Lower leg skin (tissue), 4 donors: ENCODE measurements around the gene RBM33. TPM values are rescaled to one million over a fixed set of nuclear protein-coding genes. Genes with fewer than 3 reads are reported as not detected.

ENCODE experiments used
- DNase-seq, 2 donors: peaks; one replicate each; pipeline ENCODE4 v3.0.0-alpha.2; 2019; ENCODE audit warnings: low spot score in 2 of 2
- H3K4me3 ChIP-seq: fragments of 200-600 bp; sonication (generic); 2 replicates; pipeline ENCODE4 v1.5.1; 2017; ENCODE audit warnings: mild to moderate bottlenecking, low read depth; ENCODE audit not compliant: poor library complexity, severe bottlenecking
- POLR2A ChIP-seq, 2 donors: fragments of 450-650 bp; IDR thresholded peaks; one replicate each; pipeline ENCODE4 v1.6.1; 2016 to 2017; ENCODE audit warnings: antibody characterized with exemption in 2 of 2, mild to moderate bottlenecking in 1 of 2, moderate library complexity in 1 of 2
- WGBS, 2 donors: methylation state at CpG; one replicate each; pipeline ENCODE4 v1.1.5; 2018; 5-methylcytosine and 5-hydroxymethylcytosine counted together
- intact Hi-C: fragments of 100-400 bp; cut with DNase I; formaldehyde crosslinking; loops from one replicate; pipeline ENCODE4 v1.15.0; 2023; ENCODE audit warnings: low total_unique reads
- total RNA-seq, 4 donors: library from RNA; depleted of rRNA; stranded (reverse); fragments of >200 nt; gene quantifications; one replicate each; pipeline ENCODE4 v1.1.0, GENCODE V29; 2016
- TF ChIP-seq, protein P1 (sequence below), 3 donors: fragments of 450-650 bp; IDR thresholded peaks; one replicate each; pipeline ENCODE4 v1.5.1; 2016; ENCODE audit warnings: antibody characterized with exemption in 3 of 3, mild to moderate bottlenecking in 3 of 3, moderate library complexity in 2 of 3

RBM33 gene
- total RNA-seq, 4 donors from 2014 or later: 35.8 to 83.9 (median 56.7) TPM

DNA sequence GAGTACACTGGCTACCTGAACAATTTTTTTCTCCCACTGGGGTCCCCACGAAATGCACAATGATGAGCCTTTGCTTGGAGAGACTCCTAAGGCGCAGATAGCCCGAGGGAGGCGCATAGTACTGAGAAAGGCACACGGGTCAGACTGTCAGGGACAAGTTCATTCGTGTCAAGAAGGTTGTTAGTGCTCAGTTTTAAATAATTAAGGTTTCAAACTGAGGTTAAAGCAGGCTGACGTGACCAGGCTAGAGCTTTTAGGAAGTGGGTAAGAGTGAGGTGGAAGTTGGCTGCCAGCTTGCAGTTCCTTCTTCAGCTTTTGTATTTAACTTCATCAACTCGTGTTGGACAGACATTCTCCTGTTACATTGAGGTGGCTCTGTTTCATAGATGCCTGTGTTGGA lies 31.6 kb downstream of the RBM33 start:
- TF ChIP-seq POLR2A (IDR thresholded peaks at IDR 0.05): no peak
- TF ChIP-seq, protein P1, sequence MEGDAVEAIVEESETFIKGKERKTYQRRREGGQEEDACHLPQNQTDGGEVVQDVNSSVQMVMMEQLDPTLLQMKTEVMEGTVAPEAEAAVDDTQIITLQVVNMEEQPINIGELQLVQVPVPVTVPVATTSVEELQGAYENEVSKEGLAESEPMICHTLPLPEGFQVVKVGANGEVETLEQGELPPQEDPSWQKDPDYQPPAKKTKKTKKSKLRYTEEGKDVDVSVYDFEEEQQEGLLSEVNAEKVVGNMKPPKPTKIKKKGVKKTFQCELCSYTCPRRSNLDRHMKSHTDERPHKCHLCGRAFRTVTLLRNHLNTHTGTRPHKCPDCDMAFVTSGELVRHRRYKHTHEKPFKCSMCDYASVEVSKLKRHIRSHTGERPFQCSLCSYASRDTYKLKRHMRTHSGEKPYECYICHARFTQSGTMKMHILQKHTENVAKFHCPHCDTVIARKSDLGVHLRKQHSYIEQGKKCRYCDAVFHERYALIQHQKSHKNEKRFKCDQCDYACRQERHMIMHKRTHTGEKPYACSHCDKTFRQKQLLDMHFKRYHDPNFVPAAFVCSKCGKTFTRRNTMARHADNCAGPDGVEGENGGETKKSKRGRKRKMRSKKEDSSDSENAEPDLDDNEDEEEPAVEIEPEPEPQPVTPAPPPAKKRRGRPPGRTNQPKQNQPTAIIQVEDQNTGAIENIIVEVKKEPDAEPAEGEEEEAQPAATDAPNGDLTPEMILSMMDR (IDR thresholded peaks at IDR 0.05): no peak
- 39 to 55% methylated on average over 8 of the region's 8 CpGs for WGBS, 2 donors
- H3K4me3 ChIP-seq: no peak overlapping the region
- intact Hi-C loops: no loop called here
- no peak for DNase-seq

DNA sequence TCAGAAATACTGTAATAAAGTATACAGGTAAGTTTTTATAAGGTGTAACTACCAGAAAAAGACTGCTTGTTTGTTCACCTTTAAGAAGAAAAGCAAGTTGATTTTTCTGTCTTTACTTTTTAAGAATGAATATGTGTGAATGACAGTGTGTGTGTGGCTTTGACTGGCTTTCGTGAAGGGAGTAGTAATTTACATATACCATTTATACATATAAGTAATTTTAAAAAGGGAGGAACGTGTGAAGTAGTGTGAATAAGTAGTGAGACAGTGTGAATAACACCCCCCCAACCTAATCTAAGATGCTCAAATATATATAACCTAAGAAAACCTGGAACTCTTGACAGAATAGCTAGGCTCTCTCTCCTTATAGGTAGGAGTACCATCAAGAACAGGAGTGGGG lies 33.2 kb downstream of the RBM33 start:
- WGBS, 2 donors: 83 to 90% methylated on average over 2 of the region's 2 CpGs
- DNase-seq: no peak
- TF ChIP-seq POLR2A (IDR thresholded peaks at IDR 0.05): no peak
- TF ChIP-seq, protein P1 (IDR thresholded peaks at IDR 0.05): no peak
- H3K4me3 ChIP-seq: no peak overlapping the region
- intact Hi-C loops: no loop called here

DNA sequence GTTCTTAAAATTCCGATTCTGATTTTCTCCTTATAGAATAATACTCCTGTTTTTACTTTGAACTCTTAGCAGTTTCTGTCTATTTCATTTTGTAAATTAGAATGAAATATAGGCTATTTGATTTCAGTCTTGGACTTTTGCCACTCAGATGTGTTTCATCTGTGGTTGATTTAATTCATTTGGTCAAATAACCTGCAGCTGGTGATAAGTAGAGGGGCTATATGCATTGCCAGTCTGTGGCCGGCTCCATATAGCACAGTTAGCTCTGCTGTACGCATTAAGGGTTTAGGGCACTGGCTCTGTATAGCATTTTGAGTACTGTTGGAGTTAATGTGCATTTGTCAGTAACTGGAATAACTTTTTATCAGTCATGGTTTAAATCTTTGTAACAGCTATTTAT lies 35.7 kb downstream of the RBM33 start:
- TF ChIP-seq POLR2A (IDR thresholded peaks at IDR 0.05): no peak
- TF ChIP-seq, protein P1 (IDR thresholded peaks at IDR 0.05): no peak
- DNase-seq: no peak
- H3K4me3 ChIP-seq: no peak overlapping the region
- 85 to 87% methylated on average over 3 of the region's 3 CpGs for WGBS, 2 donors
- intact Hi-C loops: no loop called here

DNA sequence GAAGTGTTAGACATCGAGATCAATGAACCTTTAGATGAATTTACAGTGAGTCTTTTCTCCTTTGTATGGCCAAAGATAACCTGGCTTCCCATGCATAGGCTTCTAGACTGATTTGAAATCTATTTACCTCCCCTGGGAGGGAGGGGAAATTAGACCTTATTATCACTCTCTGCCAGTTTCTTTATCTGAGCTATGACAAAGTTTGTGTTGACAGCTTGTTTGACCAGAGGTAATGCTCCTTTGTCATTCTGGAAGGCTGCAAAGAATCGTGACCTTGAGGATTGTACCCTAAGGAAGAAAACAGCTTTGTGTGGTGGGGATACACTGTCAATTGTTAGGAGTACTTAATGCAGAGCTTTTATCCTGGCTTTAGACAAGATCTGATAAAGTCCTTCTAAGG lies 36.4 kb downstream of the RBM33 start:
- intact Hi-C loops: no loop called here
- no peak overlapping the region for H3K4me3 ChIP-seq
- WGBS, 2 donors: 82 to 98% methylated on average over 2 of the region's 2 CpGs
- DNase-seq: no peak
- TF ChIP-seq, protein P1 (IDR thresholded peaks at IDR 0.05): no peak
- no peak for TF ChIP-seq POLR2A (IDR thresholded peaks at IDR 0.05)

DNA sequence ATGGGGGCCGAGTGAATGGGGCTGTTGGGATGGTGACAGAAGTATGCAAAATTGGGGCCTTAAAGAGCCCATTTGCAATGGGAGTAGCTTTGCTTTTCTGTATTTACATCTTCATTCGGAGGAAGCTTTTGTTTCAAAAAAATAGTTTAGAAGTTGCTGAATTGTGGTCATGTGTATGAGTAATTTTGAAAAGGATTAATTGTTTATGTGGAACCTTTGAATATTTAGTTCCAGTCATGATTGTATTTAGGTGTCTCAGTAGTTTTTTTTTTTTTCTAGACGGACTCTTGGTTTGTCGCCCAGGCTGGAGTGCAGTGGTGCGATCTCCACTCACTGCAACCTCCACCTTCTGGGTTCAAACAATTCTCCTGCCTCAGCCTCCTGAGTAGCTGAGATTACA lies 37.2 kb downstream of the RBM33 start:
- 94 to 95% methylated on average over 5 of the region's 5 CpGs for WGBS, 2 donors
- no peak for DNase-seq
- intact Hi-C loops: no loop called here
- TF ChIP-seq, protein P1 (IDR thresholded peaks at IDR 0.05): no peak
- no peak for TF ChIP-seq POLR2A (IDR thresholded peaks at IDR 0.05)
- H3K4me3 ChIP-seq: no peak overlapping the region

DNA sequence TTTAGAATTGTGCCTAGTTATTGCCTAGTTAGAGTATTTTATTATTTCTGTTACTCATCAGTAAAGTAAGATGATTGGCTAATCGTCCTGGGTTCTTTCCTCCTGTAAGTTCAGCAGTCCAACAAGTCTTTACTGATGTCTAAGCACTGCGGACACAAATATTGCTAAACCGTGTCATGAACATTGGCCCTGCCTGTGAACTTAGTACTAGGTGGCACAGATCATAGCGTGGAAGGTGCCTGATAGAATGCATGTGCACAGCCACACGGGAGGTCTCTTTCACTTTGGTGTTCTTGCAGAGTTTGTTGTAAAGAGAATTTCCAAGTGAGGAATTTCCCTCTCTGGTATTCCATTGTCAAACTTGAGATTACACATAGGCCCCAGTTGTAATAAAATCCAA lies 38.0 kb downstream of the RBM33 start:
- TF ChIP-seq POLR2A (IDR thresholded peaks at IDR 0.05): no peak
- TF ChIP-seq, protein P1 (IDR thresholded peaks at IDR 0.05): no peak
- H3K4me3 ChIP-seq: no peak overlapping the region
- DNase-seq: no peak
- intact Hi-C loops: no loop called here
- 91 to 92% methylated on average over 5 of the region's 5 CpGs for WGBS, 2 donors
